Measurements from ENCODE around the gene HOXD12. TPM values are rescaled to one million over a fixed set of nuclear protein-coding genes. Genes with fewer than 3 reads are reported as not detected.

HOXD12 gene
- total and polyA plus RNA-seq, 2 experiments from 2014 or later = not detected

DNA sequence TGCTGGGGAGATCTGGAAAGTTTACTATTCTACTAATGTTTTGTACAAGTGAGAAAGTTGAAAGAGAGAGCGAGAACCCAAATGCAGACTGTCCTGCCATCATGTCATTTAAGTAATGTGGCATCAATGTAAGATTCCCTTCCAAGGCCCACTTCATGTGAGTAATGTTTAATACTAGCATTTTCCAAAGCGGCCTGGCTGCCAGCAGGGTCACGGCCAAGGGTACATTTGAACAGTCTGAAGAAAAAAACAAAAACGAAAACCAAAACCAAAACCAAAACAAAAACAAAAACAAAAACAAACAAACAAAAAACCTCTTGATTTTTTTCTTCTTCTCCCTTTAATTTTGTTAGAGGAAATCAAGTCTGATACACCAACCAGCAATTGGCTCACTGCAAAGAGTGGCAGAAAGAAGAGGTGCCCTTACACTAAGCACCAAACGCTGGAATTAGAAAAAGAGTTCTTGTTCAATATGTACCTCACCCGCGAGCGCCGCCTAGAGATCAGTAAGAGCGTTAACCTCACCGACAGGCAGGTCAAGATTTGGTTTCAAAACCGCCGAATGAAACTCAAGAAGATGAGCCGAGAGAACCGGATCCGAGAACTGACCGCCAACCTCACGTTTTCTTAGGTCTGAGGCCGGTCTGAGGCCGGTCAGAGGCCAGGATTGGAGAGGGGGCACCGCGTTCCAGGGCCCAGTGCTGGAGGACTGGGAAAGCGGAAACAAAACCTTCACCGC, 19.2 kb downstream of the HOXD12 start:
- H3K4me3 ChIP-seq = no peak overlapping the region
- Mint-ChIP-seq H3K9me3 (peaks cover 14% of the 10 kb centered on the region), H3K4me1 (peaks cover 15% of the 10 kb centered on the region), H3K27me3 (ENCODE audit: insufficient read depth, low read depth, poor library complexity) (peaks cover 99% of the 10 kb centered on the region), H3K4me3 (no peak overlapping the region; the same call in 2 of the 3 replicates), H3K36me3 (ENCODE audit: low read depth) (peaks cover 8% of the 10 kb centered on the region; the same call in 2 of the 3 replicates), H3K27ac (no peak overlapping the region)
- TF ChIP-seq EZH2phosphoT487 (IDR thresholded peaks at IDR 0.05; ENCODE audit: unreplicated experiment) (no peak), POLR2AphosphoS5 (IDR thresholded peaks at IDR 0.05; ENCODE audit: low read depth) (no peak), ZNF114 (CRISPR knock-in tag; IDR thresholded peaks at IDR 0.05) (no peak), EZH2 (IDR thresholded peaks at IDR 0.05; ENCODE audit: low read depth, unreplicated experiment) (peak; percentile 89)
- TF ChIP-seq, protein P1, sequence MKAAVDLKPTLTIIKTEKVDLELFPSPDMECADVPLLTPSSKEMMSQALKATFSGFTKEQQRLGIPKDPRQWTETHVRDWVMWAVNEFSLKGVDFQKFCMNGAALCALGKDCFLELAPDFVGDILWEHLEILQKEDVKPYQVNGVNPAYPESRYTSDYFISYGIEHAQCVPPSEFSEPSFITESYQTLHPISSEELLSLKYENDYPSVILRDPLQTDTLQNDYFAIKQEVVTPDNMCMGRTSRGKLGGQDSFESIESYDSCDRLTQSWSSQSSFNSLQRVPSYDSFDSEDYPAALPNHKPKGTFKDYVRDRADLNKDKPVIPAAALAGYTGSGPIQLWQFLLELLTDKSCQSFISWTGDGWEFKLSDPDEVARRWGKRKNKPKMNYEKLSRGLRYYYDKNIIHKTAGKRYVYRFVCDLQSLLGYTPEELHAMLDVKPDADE (IDR thresholded peaks at IDR 0.05) = no peak
- TF ChIP-seq, protein P2, sequence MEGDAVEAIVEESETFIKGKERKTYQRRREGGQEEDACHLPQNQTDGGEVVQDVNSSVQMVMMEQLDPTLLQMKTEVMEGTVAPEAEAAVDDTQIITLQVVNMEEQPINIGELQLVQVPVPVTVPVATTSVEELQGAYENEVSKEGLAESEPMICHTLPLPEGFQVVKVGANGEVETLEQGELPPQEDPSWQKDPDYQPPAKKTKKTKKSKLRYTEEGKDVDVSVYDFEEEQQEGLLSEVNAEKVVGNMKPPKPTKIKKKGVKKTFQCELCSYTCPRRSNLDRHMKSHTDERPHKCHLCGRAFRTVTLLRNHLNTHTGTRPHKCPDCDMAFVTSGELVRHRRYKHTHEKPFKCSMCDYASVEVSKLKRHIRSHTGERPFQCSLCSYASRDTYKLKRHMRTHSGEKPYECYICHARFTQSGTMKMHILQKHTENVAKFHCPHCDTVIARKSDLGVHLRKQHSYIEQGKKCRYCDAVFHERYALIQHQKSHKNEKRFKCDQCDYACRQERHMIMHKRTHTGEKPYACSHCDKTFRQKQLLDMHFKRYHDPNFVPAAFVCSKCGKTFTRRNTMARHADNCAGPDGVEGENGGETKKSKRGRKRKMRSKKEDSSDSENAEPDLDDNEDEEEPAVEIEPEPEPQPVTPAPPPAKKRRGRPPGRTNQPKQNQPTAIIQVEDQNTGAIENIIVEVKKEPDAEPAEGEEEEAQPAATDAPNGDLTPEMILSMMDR (conservative IDR thresholded peaks at IDR 0.05; ENCODE audit: low read depth in 2 of 2) = peak; percentile 76 to 84
- ATAC-seq = no peak
- no peak overlapping the region for H2AFZ ChIP-seq
- H3K4me1 ChIP-seq (ENCODE audit: insufficient read depth) = peaks cover 37% of the 10 kb centered on the region
- no peak overlapping the region for H3K4me2 ChIP-seq
- H3K9me2 ChIP-seq (ENCODE audit: insufficient read depth) = no peaks in the 10 kb centered on the region
- peak; percentile 94 for DNase-seq (ENCODE audit: low spot score)
- no peak overlapping the region for H3K27ac ChIP-seq (ENCODE audit: low read depth)
- no peaks in the 10 kb centered on the region for H3K79me2 ChIP-seq (replicated peaks; ENCODE audit: insufficient read depth)
- H3K36me3 ChIP-seq (ENCODE audit: insufficient read depth) = no peaks in the 10 kb centered on the region
- H3F3A ChIP-seq (replicated peaks; ENCODE audit: low read depth) = peaks cover 42% of the 10 kb centered on the region
- peaks cover 20% of the 10 kb centered on the region for H4K20me1 ChIP-seq (replicated peaks; ENCODE audit: insufficient read depth)
- H3K27me3 ChIP-seq (ENCODE audit: insufficient read depth) = peaks cover 100% of the 10 kb centered on the region

DNA sequence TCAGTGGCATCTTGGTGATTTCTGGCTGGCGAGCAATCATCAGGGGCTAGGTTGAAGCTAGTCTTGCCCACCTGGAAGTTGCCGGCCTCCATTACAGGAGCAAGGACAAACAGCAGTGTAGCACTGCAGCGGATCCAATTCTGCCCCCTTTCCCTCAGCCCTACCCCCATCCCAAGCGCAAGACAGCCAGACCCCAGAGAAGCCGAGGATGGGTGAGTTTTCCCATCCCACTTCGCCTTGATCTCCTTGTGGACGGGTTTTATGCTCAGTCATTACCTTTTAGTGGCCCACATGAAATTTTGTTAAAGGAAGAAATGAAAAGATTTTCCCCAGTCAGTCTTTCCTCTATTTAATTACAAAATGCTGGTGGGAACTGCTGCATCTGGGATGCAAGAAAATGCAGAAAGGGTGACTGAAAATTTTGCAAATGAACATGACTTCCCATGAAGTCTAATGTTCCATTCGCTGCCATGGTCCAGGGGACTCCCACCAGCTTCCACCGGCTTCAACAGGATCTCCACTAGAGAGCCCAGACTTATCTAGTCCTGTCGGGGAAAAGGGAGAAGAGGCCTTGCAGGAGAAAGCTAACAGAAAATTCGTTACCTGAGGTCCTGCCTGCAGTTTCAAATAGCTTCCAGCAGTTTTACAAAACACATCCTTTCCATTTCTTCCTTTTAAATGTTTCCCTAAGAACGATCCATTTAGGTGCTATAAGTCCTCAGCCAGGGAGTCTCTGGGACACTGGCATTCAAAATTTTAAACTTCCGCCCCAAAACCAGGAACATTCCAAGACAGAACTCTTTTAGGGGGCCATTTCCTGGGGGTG, 21.0 kb downstream of the HOXD12 start:
- no peaks in the 10 kb centered on the region for H3K79me2 ChIP-seq (replicated peaks; ENCODE audit: insufficient read depth)
- H3K36me3 ChIP-seq (ENCODE audit: insufficient read depth) = no peaks in the 10 kb centered on the region
- peaks cover 35% of the 10 kb centered on the region; the same call in 1 of the 2 replicates for H3F3A ChIP-seq (replicated peaks; ENCODE audit: low read depth)
- Mint-ChIP-seq H3K27ac (no peak overlapping the region), H3K9me3 (peaks cover 24% of the 10 kb centered on the region), H3K4me3 (no peak overlapping the region), H3K27me3 (ENCODE audit: insufficient read depth, low read depth, poor library complexity) (peaks cover 99% of the 10 kb centered on the region), H3K36me3 (ENCODE audit: low read depth) (peaks cover 8% of the 10 kb centered on the region; the same call in 2 of the 3 replicates), H3K4me1 (peaks cover 14% of the 10 kb centered on the region)
- ATAC-seq (no peak), DNase-seq (ENCODE audit: low spot score) (no peak)
- TF ChIP-seq, protein P3, sequence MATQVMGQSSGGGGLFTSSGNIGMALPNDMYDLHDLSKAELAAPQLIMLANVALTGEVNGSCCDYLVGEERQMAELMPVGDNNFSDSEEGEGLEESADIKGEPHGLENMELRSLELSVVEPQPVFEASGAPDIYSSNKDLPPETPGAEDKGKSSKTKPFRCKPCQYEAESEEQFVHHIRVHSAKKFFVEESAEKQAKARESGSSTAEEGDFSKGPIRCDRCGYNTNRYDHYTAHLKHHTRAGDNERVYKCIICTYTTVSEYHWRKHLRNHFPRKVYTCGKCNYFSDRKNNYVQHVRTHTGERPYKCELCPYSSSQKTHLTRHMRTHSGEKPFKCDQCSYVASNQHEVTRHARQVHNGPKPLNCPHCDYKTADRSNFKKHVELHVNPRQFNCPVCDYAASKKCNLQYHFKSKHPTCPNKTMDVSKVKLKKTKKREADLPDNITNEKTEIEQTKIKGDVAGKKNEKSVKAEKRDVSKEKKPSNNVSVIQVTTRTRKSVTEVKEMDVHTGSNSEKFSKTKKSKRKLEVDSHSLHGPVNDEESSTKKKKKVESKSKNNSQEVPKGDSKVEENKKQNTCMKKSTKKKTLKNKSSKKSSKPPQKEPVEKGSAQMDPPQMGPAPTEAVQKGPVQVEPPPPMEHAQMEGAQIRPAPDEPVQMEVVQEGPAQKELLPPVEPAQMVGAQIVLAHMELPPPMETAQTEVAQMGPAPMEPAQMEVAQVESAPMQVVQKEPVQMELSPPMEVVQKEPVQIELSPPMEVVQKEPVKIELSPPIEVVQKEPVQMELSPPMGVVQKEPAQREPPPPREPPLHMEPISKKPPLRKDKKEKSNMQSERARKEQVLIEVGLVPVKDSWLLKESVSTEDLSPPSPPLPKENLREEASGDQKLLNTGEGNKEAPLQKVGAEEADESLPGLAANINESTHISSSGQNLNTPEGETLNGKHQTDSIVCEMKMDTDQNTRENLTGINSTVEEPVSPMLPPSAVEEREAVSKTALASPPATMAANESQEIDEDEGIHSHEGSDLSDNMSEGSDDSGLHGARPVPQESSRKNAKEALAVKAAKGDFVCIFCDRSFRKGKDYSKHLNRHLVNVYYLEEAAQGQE (IDR thresholded peaks at IDR 0.05; ENCODE audit: unreplicated experiment) = no peak
- peak; percentile 79 for TF ChIP-seq EZH2 (IDR thresholded peaks at IDR 0.05; ENCODE audit: low read depth, unreplicated experiment)
- TF ChIP-seq EZH2phosphoT487 (IDR thresholded peaks at IDR 0.05; ENCODE audit: unreplicated experiment) = peak; percentile 47
- TF ChIP-seq, protein P2 (conservative IDR thresholded peaks at IDR 0.05; ENCODE audit: low read depth in 2 of 2) = peak in 1 of 2 experiments; percentile 27; a peak in 1 of 4 replicates
- TF ChIP-seq ZNF331 (CRISPR knock-in tag; IDR thresholded peaks at IDR 0.05; ENCODE audit: low read depth) = no peak
- H3K27ac ChIP-seq (ENCODE audit: low read depth) = no peak overlapping the region
- peak overlapping the region; percentile 32; the same call in 1 of the 2 replicates for H3K4me2 ChIP-seq
- peaks cover 27% of the 10 kb centered on the region for H4K20me1 ChIP-seq (replicated peaks; ENCODE audit: insufficient read depth)
- H3K4me1 ChIP-seq (ENCODE audit: insufficient read depth) = peaks cover 19% of the 10 kb centered on the region
- H2AFZ ChIP-seq = no peak overlapping the region
- peaks cover 100% of the 10 kb centered on the region for H3K27me3 ChIP-seq (ENCODE audit: insufficient read depth)
- peak overlapping the region; percentile 26 for H3K4me3 ChIP-seq
- no peaks in the 10 kb centered on the region for H3K9me2 ChIP-seq (ENCODE audit: insufficient read depth)
